ENCODE data around the gene UBE2U.

GRCh38 chr1:64184003-64184440, 19.4 kb upstream of the UBE2U start:
- no peak for TF ChIP-seq POLR2A (IDR thresholded peaks at IDR 0.05)
- no peak for TF ChIP-seq CTCF (IDR thresholded peaks at IDR 0.05)
